SK-N-MC (cell line): Measurements from ENCODE around the gene POU3F1.

ENCODE experiments used
- EZH2 ChIP-seq: fragments of 200-600 bp; sonication (generic); IDR thresholded peaks from one replicate; pipeline ENCODE4 v1.6.1; 2017; ENCODE audit warnings: antibody characterized with exemption
- FOXP2 ChIP-seq: optimal IDR thresholded peaks from 2 replicates; pipeline ENCODE3; 2011; ENCODE audit warnings: mild to moderate bottlenecking, moderate library complexity; ENCODE audit not compliant: insufficient read depth; ENCODE audit errors: extremely low read length, control extremely low read depth
- POLR2AphosphoS5 ChIP-seq: IDR thresholded peaks from 2 replicates; pipeline ENCODE4 v1.6.1; 2012; ENCODE audit warnings: mild to moderate bottlenecking, low read depth, low read length, borderline replicate concordance

DNA sequence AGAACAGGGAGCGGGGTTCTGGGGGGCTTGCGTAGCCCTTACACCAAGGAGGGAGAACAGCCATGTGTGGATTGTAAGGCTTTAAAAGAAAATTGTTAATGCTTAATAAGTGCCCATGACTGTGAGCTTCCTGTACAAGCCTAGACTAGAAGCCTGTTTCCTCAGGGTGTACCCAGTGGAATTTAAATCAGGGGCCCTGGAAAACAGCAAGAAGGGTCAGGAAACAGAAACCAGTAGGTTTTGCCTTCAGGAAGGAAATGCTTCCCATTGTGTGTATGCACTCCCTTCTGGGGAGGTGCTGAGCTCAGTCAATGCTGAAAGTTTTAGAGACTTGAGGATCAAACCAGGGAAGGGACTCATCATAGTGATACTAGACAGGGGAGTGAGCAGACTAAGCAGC, 21.4 kb downstream of the POU3F1 start:
- TF ChIP-seq EZH2 (no peak), POLR2AphosphoS5 (no peak; the same call in 1 of the 2 replicates), FOXP2 (no peak)
